IPS-20b (cell line): ENCODE data around the gene LRPPRC.

ENCODE experiments used
- H3K27ac ChIP-seq: one replicate; pipeline ENCODE4 v1.5.1; 2013; ENCODE audit warnings: low read length
- H3K27me3 ChIP-seq: 2 replicates; pipeline ENCODE4 v1.6.1; 2013; ENCODE audit warnings: mild to moderate bottlenecking, low read length, inconsistent platforms; ENCODE audit not compliant: insufficient read depth
- H3K36me3 ChIP-seq: 2 replicates; pipeline ENCODE4 v1.6.1; 2013; ENCODE audit warnings: low read depth, mild to moderate bottlenecking, inconsistent platforms, low read length, moderate library complexity; ENCODE audit not compliant: insufficient read depth
- H3K4me1 ChIP-seq: 2 replicates; pipeline ENCODE4 v1.6.1; 2013; ENCODE audit warnings: mild to moderate bottlenecking, control low read depth, inconsistent platforms, low read length, moderate library complexity; ENCODE audit not compliant: insufficient read depth
- H3K4me3 ChIP-seq: 2 replicates; pipeline ENCODE4 v1.5.1; 2013; ENCODE audit warnings: mild to moderate bottlenecking, low read length, inconsistent platforms
- H3K9ac ChIP-seq: 2 replicates; pipeline ENCODE4 v1.6.1; 2013; ENCODE audit warnings: low read depth, mild to moderate bottlenecking, inconsistent platforms, low read length, moderate library complexity
- H3K9me3 ChIP-seq: 2 replicates; pipeline ENCODE4 v1.6.1; 2013; ENCODE audit warnings: mild to moderate bottlenecking, low read depth, low read length, inconsistent platforms; ENCODE audit not compliant: insufficient read depth

LRPPRC gene

GRCh38 chr2:43882312-43882711, 113.5 kb downstream of the LRPPRC start:
- Histone ChIP-seq H3K4me1 (no peaks in the 10 kb centered on the region), H3K27me3 (no peaks in the 10 kb centered on the region), H3K27ac (no peak overlapping the region), H3K36me3 (peaks cover 13% of the 10 kb centered on the region), H3K9me3 (no peaks in the 10 kb centered on the region), H3K9ac (no peak overlapping the region), H3K4me3 (no peak overlapping the region)

- Histone ChIP-seq H3K36me3 (no peaks in the 10 kb centered on the region; the same call in 1 of the 2 replicates), H3K4me3 (no peak overlapping the region), H3K9ac (no peak overlapping the region), H3K27ac (no peak overlapping the region), H3K4me1 (no peaks in the 10 kb centered on the region), H3K9me3 (no peaks in the 10 kb centered on the region), H3K27me3 (no peaks in the 10 kb centered on the region)
Observed at GRCh38 chr2:43880952-43881351, 114.8 kb downstream of the LRPPRC start.

GRCh38 chr2:43880471-43880870, 115.3 kb downstream of the LRPPRC start:
- Histone ChIP-seq H3K4me1 (no peaks in the 10 kb centered on the region), H3K9me3 (no peaks in the 10 kb centered on the region), H3K4me3 (no peak overlapping the region), H3K9ac (no peak overlapping the region), H3K36me3 (no peaks in the 10 kb centered on the region; the same call in 1 of the 2 replicates), H3K27ac (no peak overlapping the region), H3K27me3 (no peaks in the 10 kb centered on the region)

- H3K27ac ChIP-seq: no peak overlapping the region
- no peak overlapping the region for H3K4me3 ChIP-seq
- no peaks in the 10 kb centered on the region for H3K36me3 ChIP-seq
- no peak overlapping the region for H3K9ac ChIP-seq
- no peaks in the 10 kb centered on the region for H3K4me1 ChIP-seq
- no peaks in the 10 kb centered on the region for H3K9me3 ChIP-seq
- H3K27me3 ChIP-seq: no peaks in the 10 kb centered on the region
Observed at GRCh38 chr2:43879261-43879660, 116.5 kb downstream of the LRPPRC start.

GRCh38 chr2:43877782-43878464, 117.9 kb downstream of the LRPPRC start:
- Histone ChIP-seq H3K27ac (no peak overlapping the region), H3K36me3 (no peaks in the 10 kb centered on the region), H3K4me1 (no peaks in the 10 kb centered on the region), H3K4me3 (no peak overlapping the region), H3K27me3 (no peaks in the 10 kb centered on the region), H3K9me3 (no peaks in the 10 kb centered on the region), H3K9ac (no peak overlapping the region)

- peaks cover 21% of the 10 kb centered on the region for H3K27me3 ChIP-seq
- H3K9ac ChIP-seq: no peak overlapping the region
- no peaks in the 10 kb centered on the region for H3K36me3 ChIP-seq
- H3K9me3 ChIP-seq: no peaks in the 10 kb centered on the region
- no peak overlapping the region for H3K27ac ChIP-seq
- no peaks in the 10 kb centered on the region for H3K4me1 ChIP-seq
- H3K4me3 ChIP-seq: no peak overlapping the region
Observed at GRCh38 chr2:43874776-43875451, 120.9 kb downstream of the LRPPRC start.

GRCh38 chr2:43872151-43872550, 123.6 kb downstream of the LRPPRC start:
- Histone ChIP-seq H3K4me1 (no peaks in the 10 kb centered on the region), H3K36me3 (no peaks in the 10 kb centered on the region), H3K27me3 (peaks cover 45% of the 10 kb centered on the region), H3K4me3 (no peak overlapping the region), H3K9me3 (no peaks in the 10 kb centered on the region), H3K27ac (no peak overlapping the region), H3K9ac (no peak overlapping the region)

GRCh38 chr2:43855292-43855691, 140.5 kb downstream of the LRPPRC start:
- no peaks in the 10 kb centered on the region for H3K4me1 ChIP-seq
- no peak overlapping the region for H3K4me3 ChIP-seq
- no peaks in the 10 kb centered on the region for H3K9me3 ChIP-seq
- H3K27ac ChIP-seq: no peak overlapping the region
- no peak overlapping the region for H3K9ac ChIP-seq
- no peaks in the 10 kb centered on the region for H3K36me3 ChIP-seq
- H3K27me3 ChIP-seq: peaks cover 46% of the 10 kb centered on the region

- H3K27ac ChIP-seq: no peak overlapping the region
- no peaks in the 10 kb centered on the region for H3K36me3 ChIP-seq
- peaks cover 46% of the 10 kb centered on the region for H3K27me3 ChIP-seq
- H3K4me1 ChIP-seq: no peaks in the 10 kb centered on the region
- H3K9me3 ChIP-seq: no peaks in the 10 kb centered on the region
- H3K9ac ChIP-seq: no peak overlapping the region
- no peak overlapping the region for H3K4me3 ChIP-seq
Observed at GRCh38 chr2:43854671-43855070, 141.1 kb downstream of the LRPPRC start.

- Histone ChIP-seq H3K4me3 (no peak overlapping the region), H3K9ac (no peak overlapping the region), H3K9me3 (no peaks in the 10 kb centered on the region), H3K4me1 (no peaks in the 10 kb centered on the region), H3K36me3 (no peaks in the 10 kb centered on the region), H3K27me3 (peaks cover 33% of the 10 kb centered on the region), H3K27ac (no peak overlapping the region)
Observed at GRCh38 chr2:43853141-43854081, 142.4 kb downstream of the LRPPRC start.

- Histone ChIP-seq H3K27ac (no peak overlapping the region), H3K36me3 (no peaks in the 10 kb centered on the region), H3K9me3 (no peaks in the 10 kb centered on the region), H3K9ac (no peak overlapping the region), H3K4me3 (no peak overlapping the region), H3K4me1 (no peaks in the 10 kb centered on the region), H3K27me3 (peaks cover 22% of the 10 kb centered on the region)
Observed at GRCh38 chr2:43852196-43852730, 143.5 kb downstream of the LRPPRC start.
